ENCODE measurements around the gene BRINP1. TPM values are rescaled to one million over a fixed set of nuclear protein-coding genes. Genes with fewer than 3 reads are reported as not detected.

BRINP1 gene
- total and polyA plus RNA-seq, 2 donors (not counting 3 experiments of a cell fraction or from before 2014, with no cell fraction given): 0.04 TPM; not detected in 1

DNA sequence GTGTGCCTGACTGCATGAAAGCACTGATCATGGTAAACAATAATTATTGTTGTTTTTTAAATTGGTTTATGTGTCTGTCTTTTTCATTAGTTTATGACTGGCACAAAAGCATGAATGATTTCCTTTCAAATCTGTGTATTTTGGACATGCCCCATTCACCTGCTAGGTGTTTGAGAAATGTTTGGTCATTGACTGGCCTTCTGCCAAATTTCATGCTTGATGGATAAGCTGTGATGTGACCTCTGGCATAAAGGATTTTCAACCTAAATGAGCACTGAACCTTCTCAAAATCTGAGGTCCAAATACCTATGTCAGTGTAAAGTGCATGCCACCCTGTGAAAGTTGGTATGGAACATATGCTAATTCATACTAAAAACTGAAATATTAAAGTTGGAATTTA lies 204.5 kb downstream of the BRINP1 start:
- no peaks in the 10 kb centered on the region for H3K36me3 ChIP-seq (ENCODE audit: control insufficient read depth in 2 of 2, extremely low read depth in 1 of 2, insufficient read depth in 2 of 2, low read length in 2 of 2)
- H3K27me3 ChIP-seq (ENCODE audit: control insufficient read depth in 2 of 2, insufficient read depth in 2 of 2, low read length in 2 of 2): no peaks in the 10 kb centered on the region
- H2AFZ ChIP-seq (ENCODE audit: low read depth, low read length): no peak overlapping the region
- H3K4me1 ChIP-seq (ENCODE audit: control insufficient read depth, extremely low read depth, insufficient read depth, low read length): no peaks in the 10 kb centered on the region
- BruUV-seq (replicated peaks): no TSS peak
- ChIA-PET POLR2A (interaction anchor here (0.6 kb wide), 1 partner anchor 1347 kb away, joined by 4 read pairs; no protein-coding TSS in a partner anchor), CTCF (no interaction called here)
- H3K4me3 ChIP-seq (replicated peaks in 1 of 3; ENCODE audit: insufficient read depth in 1 of 3, low read depth in 1 of 3, low read length in 3 of 3): no peak overlapping the region
- H3K79me2 ChIP-seq (ENCODE audit: control insufficient read depth, insufficient read depth, low read length): no peaks in the 10 kb centered on the region
- H3K9ac ChIP-seq (replicated peaks; ENCODE audit: extremely low read depth, insufficient read depth, low read length): no peak overlapping the region
- no peak overlapping the region for H3K27ac ChIP-seq (ENCODE audit: insufficient read depth, low read depth, low read length)
- dilution Hi-C loops (cut with MboI; ENCODE audit: extremely low pct_ligation_motif_present, low sequenced_read_pairs) (no loop called here), intact Hi-C loops (cut with micrococcal nuclease) (no loop called here)
- FAIRE-seq (no peak), DNase-seq (ENCODE audit: low read depth, low spot score) (no peak)
- H3K4me2 ChIP-seq (ENCODE audit: insufficient read depth, low read length): no peak overlapping the region
- H4K20me1 ChIP-seq (replicated peaks; ENCODE audit: control insufficient read depth, extremely low read depth, insufficient read depth, low read length): no peaks in the 10 kb centered on the region
- H3K9me1 ChIP-seq (replicated peaks; ENCODE audit: control insufficient read depth, extremely low read depth, insufficient read depth, low read length): no peaks in the 10 kb centered on the region
- H3K9me3 ChIP-seq (replicated peaks; ENCODE audit: control insufficient read depth, insufficient read depth, low read length): no peaks in the 10 kb centered on the region
- TF ChIP-seq POLR2AphosphoS5 (IDR thresholded peaks at IDR 0.05; ENCODE audit: insufficient read depth, low read depth, low read length): no peak
- TF ChIP-seq POLR2A (IDR thresholded peaks at IDR 0.05; ENCODE audit: low read depth, low read length): no peak
- TF ChIP-seq, protein P1, sequence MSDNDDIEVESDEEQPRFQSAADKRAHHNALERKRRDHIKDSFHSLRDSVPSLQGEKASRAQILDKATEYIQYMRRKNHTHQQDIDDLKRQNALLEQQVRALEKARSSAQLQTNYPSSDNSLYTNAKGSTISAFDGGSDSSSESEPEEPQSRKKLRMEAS (IDR thresholded peaks at IDR 0.05; ENCODE audit: insufficient read depth, insufficient read length): no peak
- TF ChIP-seq, protein P2, sequence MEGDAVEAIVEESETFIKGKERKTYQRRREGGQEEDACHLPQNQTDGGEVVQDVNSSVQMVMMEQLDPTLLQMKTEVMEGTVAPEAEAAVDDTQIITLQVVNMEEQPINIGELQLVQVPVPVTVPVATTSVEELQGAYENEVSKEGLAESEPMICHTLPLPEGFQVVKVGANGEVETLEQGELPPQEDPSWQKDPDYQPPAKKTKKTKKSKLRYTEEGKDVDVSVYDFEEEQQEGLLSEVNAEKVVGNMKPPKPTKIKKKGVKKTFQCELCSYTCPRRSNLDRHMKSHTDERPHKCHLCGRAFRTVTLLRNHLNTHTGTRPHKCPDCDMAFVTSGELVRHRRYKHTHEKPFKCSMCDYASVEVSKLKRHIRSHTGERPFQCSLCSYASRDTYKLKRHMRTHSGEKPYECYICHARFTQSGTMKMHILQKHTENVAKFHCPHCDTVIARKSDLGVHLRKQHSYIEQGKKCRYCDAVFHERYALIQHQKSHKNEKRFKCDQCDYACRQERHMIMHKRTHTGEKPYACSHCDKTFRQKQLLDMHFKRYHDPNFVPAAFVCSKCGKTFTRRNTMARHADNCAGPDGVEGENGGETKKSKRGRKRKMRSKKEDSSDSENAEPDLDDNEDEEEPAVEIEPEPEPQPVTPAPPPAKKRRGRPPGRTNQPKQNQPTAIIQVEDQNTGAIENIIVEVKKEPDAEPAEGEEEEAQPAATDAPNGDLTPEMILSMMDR (IDR thresholded peaks at IDR 0.05; ENCODE audit: extremely low read depth in 1 of 2, insufficient read depth in 1 of 2, low read depth in 1 of 2, low read length in 2 of 2): no peak
- TF ChIP-seq JUN (IDR thresholded peaks at IDR 0.05; ENCODE audit: borderline replicate concordance, insufficient read depth, insufficient read length, low read depth): no peak
- no peak for TF ChIP-seq EZH2 (IDR thresholded peaks at IDR 0.05; ENCODE audit: borderline replicate concordance, low read depth, low read length, severe bottlenecking)
- TF ChIP-seq FOS (IDR thresholded peaks at IDR 0.05; ENCODE audit: borderline replicate concordance, insufficient read depth, low read length): no peak
- TF ChIP-seq GATA2 (IDR thresholded peaks at IDR 0.05; ENCODE audit: insufficient read depth, insufficient read length, low read depth, low read length): no peak
- TF ChIP-seq MYC (IDR thresholded peaks at IDR 0.05; ENCODE audit: low read depth, low read length): no peak

All from endothelial cell of umbilical vein (primary cell).